Measurements from ENCODE around the gene HHIPL1.
"Not testable (repeated sequence)": the region's sequence is repeated elsewhere in the genome, so short reads cannot be mapped to it uniquely, and the experiment has no call there.

HHIPL1 gene

GRCh38 chr14:99659333-99659741 is 14.4 kb downstream of the HHIPL1 start:
- DNase-seq (ENCODE audit: low spot score in 2 of 2) (no peak), ATAC-seq (no peak)
- Mint-ChIP-seq H3K27ac (no peak overlapping the region), H3K4me1 (peaks cover 5% of the 10 kb centered on the region), H3K36me3 (no peaks in the 10 kb centered on the region), H3K4me3 (no peak overlapping the region), H3K9me3 (no peaks in the 10 kb centered on the region)

GRCh38 chr14:99660006-99660566 is 15.2 kb downstream of the HHIPL1 start:
- no peak overlapping the region for H3K4me3 Mint-ChIP-seq
- H3K36me3 Mint-ChIP-seq = no peaks in the 10 kb centered on the region
- peaks cover 5% of the 10 kb centered on the region for H3K4me1 Mint-ChIP-seq
- no peak for DNase-seq (ENCODE audit: low spot score in 2 of 2)
- no peaks in the 10 kb centered on the region for H3K9me3 Mint-ChIP-seq
- H3K27ac Mint-ChIP-seq = no peak overlapping the region
- ATAC-seq = no peak

- DNase-seq (ENCODE audit: low spot score in 2 of 2) (no peak), ATAC-seq (no peak)
- Mint-ChIP-seq H3K9me3 (no peaks in the 10 kb centered on the region), H3K27ac (no peak overlapping the region), H3K36me3 (no peaks in the 10 kb centered on the region), H3K4me1 (peaks cover 5% of the 10 kb centered on the region), H3K4me3 (no peak overlapping the region)
Measured at GRCh38 chr14:99660794-99661193, 15.9 kb downstream of the HHIPL1 start.

DNA sequence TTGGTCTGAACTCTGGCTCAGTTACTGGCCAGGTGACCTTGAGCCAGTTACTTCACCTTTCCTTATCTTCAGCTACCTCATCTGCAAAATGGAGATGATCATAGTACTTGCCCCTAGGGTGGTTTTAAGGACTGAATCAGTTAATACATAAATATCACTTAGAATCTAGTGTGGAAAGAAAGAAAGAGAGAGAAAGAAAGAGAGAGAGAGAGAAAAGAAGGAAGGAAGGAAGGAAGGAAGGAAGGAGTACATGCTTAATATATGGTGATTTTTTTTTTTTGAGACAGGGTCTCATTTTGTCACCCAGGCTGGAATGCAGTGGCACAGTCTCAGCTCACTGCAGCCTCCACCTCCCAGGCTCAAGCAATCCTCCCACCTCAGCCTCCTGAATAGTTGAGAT is 16.3 kb downstream of the HHIPL1 start:
- H3K4me3 Mint-ChIP-seq, H3K4me1 Mint-ChIP-seq: not testable (repeated sequence)

DNA sequence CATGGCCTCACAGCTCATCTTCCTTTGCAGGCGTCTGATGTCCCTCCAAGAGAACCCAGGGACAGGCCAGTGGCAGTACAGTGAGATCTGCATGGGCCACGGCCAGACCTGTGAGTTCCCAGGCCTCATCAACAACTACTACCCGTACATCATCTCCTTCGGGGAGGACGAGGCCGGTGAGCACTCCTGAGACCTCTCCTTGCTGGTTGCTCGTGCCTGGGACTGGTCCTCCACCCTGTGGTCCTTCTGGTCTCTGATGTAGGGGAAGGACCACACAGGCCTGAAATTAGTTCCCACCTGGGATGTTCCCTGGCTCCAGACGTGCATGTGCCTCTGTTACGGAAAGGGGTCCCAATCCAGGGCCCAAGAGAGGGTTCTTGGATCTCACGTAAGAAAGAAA is 17.9 kb downstream of the HHIPL1 start:
- DNase-seq (ENCODE audit: low spot score in 2 of 2) = no peak
- no peak for ATAC-seq
- H3K9me3 Mint-ChIP-seq = no peaks in the 10 kb centered on the region
- no peak overlapping the region for H3K4me3 Mint-ChIP-seq
- H3K27ac Mint-ChIP-seq = no peak overlapping the region
- peaks cover 5% of the 10 kb centered on the region for H3K4me1 Mint-ChIP-seq
- no peaks in the 10 kb centered on the region for H3K36me3 Mint-ChIP-seq

More for the DNA sequence above, 16.3 kb downstream of the HHIPL1 start:
- not testable (repeated sequence) for H3K9me3 Mint-ChIP-seq; DNase-seq (ENCODE audit: low spot score in 2 of 2); ATAC-seq; H3K27ac Mint-ChIP-seq; H3K36me3 Mint-ChIP-seq

DNA sequence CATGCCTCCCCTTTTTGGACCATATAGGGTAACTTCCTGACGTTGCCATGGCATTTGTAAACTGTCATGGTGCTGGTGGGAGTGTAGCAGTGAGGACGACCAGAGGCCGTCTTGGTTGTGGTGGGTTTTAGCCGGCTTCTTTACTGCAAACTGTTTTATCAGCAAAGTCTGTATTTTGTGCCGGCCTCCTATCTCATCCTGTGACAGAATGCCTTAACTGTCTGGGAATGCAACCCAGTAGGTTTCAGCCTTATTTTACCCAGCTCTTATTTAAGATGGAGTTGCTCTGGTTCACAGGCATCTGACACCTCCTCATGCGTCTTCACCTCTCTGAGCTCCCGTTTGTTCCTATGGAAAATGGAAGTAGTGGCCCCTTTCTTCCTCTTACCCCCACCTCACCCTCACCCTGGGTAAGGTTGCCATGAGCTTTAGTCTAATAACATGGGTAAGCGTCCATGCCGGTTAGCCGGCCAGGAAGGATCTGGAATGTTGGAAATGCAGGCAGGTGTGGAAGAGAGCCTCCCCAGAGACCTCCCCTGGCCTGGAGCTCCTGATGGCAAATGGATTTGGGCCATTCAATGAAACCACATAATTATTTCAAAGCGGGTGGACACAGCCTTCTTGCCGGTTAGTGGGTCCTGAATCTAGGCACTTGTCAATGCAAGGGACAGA is 18.6 kb downstream of the HHIPL1 start:
- H3K9me3 Mint-ChIP-seq = no peaks in the 10 kb centered on the region
- no peaks in the 10 kb centered on the region for H3K36me3 Mint-ChIP-seq
- no peak overlapping the region for H3K27ac Mint-ChIP-seq
- ATAC-seq (no peak), DNase-seq (ENCODE audit: low spot score in 2 of 2) (no peak)
- no peak overlapping the region for H3K4me3 Mint-ChIP-seq
- peaks cover 5% of the 10 kb centered on the region for H3K4me1 Mint-ChIP-seq

DNA sequence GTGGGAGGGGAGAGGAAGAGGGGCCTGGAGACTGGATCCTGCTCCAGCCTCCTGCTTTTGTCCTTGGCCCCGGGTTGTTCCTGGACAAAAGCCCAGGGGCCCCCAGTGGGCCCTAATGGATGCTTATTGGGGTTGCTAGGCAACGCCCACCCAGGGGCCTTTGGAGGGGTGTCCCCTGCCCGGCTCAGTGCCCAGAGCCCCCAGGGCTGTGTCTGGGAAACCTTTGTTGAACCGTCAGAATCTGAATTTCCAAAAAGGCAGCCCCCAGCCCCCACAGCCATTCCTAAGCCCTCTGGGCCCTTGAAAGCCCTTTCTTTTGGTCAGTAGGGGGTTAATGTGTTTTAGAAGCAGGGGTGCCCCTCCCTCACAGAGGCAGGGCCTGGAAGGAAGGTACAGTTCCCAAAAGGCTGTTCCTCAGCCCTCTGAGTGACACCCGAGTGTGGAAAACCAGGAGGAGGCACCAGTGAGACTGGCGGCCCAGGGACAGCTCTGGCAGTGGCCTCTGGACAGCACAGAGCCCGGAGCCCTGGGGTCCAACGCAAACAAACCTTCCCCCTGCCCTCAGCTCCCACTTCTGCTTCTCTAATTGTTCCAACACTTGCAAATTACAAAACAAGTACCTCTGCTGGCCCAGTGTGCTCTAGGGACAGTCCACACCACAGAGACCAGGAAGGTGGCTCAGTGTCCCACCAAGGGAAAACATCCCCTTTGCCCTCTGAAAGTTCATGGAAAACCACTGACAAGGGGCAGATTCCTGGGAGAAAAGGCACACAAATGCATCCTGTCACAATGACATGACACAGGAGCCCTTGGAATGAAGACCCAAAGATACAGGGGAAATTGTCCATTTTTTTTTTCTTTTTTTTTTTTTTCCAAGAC is 19.4 kb downstream of the HHIPL1 start:
- no peaks in the 10 kb centered on the region for H3K9me3 Mint-ChIP-seq
- peaks cover 5% of the 10 kb centered on the region for H3K4me1 Mint-ChIP-seq
- H3K36me3 Mint-ChIP-seq = no peaks in the 10 kb centered on the region
- ATAC-seq (no peak), DNase-seq (ENCODE audit: low spot score in 2 of 2) (no peak)
- no peak overlapping the region for H3K4me3 Mint-ChIP-seq
- H3K27ac Mint-ChIP-seq = no peak overlapping the region

GRCh38 chr14:99664937-99665273 is 20.0 kb downstream of the HHIPL1 start:
- Mint-ChIP-seq H3K4me1 (peaks cover 5% of the 10 kb centered on the region), H3K27ac (no peak overlapping the region), H3K9me3 (no peaks in the 10 kb centered on the region), H3K4me3 (no peak overlapping the region), H3K36me3 (no peaks in the 10 kb centered on the region)
- DNase-seq (ENCODE audit: low spot score in 2 of 2) = no peak
- no peak for ATAC-seq

- no peaks in the 10 kb centered on the region for H3K36me3 Mint-ChIP-seq
- no peak for DNase-seq (ENCODE audit: low spot score in 2 of 2)
- H3K27ac Mint-ChIP-seq = no peak overlapping the region
- H3K9me3 Mint-ChIP-seq = no peaks in the 10 kb centered on the region
- peak; percentile 35 for ATAC-seq
- no peak overlapping the region for H3K4me3 Mint-ChIP-seq
- H3K4me1 Mint-ChIP-seq = peaks cover 2% of the 10 kb centered on the region
Measured at GRCh38 chr14:99666533-99666932, 21.6 kb downstream of the HHIPL1 start.

DNA sequence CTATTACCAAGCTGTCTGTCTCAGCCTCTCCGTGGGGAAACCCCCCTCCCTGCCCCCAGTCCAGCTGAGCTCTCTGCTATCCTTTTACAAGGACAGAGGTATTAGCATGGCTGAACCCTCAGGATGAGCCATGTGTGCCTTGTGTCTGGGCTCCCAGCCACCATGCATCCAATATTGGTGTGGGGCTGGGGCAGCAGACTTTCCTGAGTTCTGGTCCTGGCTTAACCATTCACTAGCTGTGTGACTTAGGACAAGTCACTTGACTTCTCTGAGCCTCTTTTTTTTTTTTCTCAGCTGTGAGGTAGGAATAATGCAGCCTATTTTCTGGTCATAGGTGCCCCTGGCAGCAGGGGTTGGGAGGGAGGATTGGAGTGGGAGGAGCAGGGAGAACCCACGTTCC is 22.1 kb downstream of the HHIPL1 start:
- peaks cover 6% of the 10 kb centered on the region for H3K4me1 Mint-ChIP-seq
- H3K27ac Mint-ChIP-seq = no peak overlapping the region
- no peak for ATAC-seq
- no peaks in the 10 kb centered on the region for H3K9me3 Mint-ChIP-seq
- no peak overlapping the region for H3K4me3 Mint-ChIP-seq
- no peak for DNase-seq (ENCODE audit: low spot score in 2 of 2)
- no peaks in the 10 kb centered on the region for H3K36me3 Mint-ChIP-seq

GRCh38 chr14:99667821-99668220 is 22.9 kb downstream of the HHIPL1 start:
- no peak for DNase-seq (ENCODE audit: low spot score in 2 of 2)
- no peaks in the 10 kb centered on the region for H3K36me3 Mint-ChIP-seq
- no peak overlapping the region for H3K27ac Mint-ChIP-seq

GRCh38 chr14:99668307-99669295 is 23.7 kb downstream of the HHIPL1 start:
- no peak for DNase-seq (ENCODE audit: low spot score in 2 of 2)
- H3K36me3 Mint-ChIP-seq = no peaks in the 10 kb centered on the region
- H3K4me3 Mint-ChIP-seq = no peak overlapping the region
- H3K4me1 Mint-ChIP-seq = peaks cover 17% of the 10 kb centered on the region
- H3K27ac Mint-ChIP-seq = peak overlapping the region; percentile 48
- no peak for ATAC-seq
- no peaks in the 10 kb centered on the region for H3K9me3 Mint-ChIP-seq

More at GRCh38 chr14:99667821-99668220, 22.9 kb downstream of the HHIPL1 start:
- no peak for ATAC-seq
- Mint-ChIP-seq H3K4me1 (peaks cover 12% of the 10 kb centered on the region), H3K9me3 (no peaks in the 10 kb centered on the region), H3K4me3 (no peak overlapping the region)

GRCh38 chr14:99670361-99671234 is 25.7 kb downstream of the HHIPL1 start:
- Mint-ChIP-seq H3K36me3 (no peaks in the 10 kb centered on the region), H3K9me3 (no peaks in the 10 kb centered on the region), H3K4me1 (peaks cover 18% of the 10 kb centered on the region), H3K4me3 (no peak overlapping the region), H3K27ac (no peak overlapping the region)
- ATAC-seq = no peak
- no peak for DNase-seq (ENCODE audit: low spot score in 2 of 2)

All from stimulated activated effector memory CD8-positive, alpha-beta T cell treated with anti-CD3 and anti-CD28 coated beads, Interleukin-12 subunit alpha, Interleukin-12 subunit beta, amount 100 ng/mL, for 72 hours (primary cell).